ENCODE data around the gene DCAF12.

Gene DCAF12

DNA sequence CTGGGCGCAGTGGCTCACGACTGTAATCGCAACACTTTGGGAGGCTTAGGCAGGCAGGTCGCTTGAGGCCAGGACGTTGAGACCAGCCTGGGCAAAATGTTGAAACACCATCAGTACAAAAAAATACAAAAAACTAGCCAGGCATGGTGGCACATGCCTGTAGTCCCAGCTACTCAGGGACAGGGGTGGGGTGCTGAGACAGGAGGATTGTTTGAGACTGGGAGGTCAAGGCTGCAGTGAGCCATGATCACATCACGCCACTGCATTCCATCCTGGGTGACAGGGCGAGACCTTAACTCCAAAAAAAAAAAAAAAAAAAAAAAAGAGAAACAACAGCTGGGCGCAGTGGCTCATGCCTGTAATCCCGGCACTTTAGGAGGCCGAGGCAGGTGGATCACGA, 23.7 kb downstream of the DCAF12 start:
- in situ Hi-C loops (cut with HindIII; ENCODE audit: low pct_ligation_motif_present, low sequenced_read_pairs) = no loop called here
- no peaks in the 10 kb centered on the region for H3K27me3 ChIP-seq (replicated peaks)
- H3K36me3 ChIP-seq (replicated peaks) = peaks cover 50% of the 10 kb centered on the region
- H3K4me3 ChIP-seq (ENCODE audit: low read depth, low read length) = no peak overlapping the region
- H3K27ac ChIP-seq = no peak overlapping the region
- no peak for DNase-seq
- TF ChIP-seq, protein P1, sequence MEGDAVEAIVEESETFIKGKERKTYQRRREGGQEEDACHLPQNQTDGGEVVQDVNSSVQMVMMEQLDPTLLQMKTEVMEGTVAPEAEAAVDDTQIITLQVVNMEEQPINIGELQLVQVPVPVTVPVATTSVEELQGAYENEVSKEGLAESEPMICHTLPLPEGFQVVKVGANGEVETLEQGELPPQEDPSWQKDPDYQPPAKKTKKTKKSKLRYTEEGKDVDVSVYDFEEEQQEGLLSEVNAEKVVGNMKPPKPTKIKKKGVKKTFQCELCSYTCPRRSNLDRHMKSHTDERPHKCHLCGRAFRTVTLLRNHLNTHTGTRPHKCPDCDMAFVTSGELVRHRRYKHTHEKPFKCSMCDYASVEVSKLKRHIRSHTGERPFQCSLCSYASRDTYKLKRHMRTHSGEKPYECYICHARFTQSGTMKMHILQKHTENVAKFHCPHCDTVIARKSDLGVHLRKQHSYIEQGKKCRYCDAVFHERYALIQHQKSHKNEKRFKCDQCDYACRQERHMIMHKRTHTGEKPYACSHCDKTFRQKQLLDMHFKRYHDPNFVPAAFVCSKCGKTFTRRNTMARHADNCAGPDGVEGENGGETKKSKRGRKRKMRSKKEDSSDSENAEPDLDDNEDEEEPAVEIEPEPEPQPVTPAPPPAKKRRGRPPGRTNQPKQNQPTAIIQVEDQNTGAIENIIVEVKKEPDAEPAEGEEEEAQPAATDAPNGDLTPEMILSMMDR (IDR thresholded peaks at IDR 0.05; ENCODE audit: low read depth, low read length, missing control alignments) = no peak

DNA sequence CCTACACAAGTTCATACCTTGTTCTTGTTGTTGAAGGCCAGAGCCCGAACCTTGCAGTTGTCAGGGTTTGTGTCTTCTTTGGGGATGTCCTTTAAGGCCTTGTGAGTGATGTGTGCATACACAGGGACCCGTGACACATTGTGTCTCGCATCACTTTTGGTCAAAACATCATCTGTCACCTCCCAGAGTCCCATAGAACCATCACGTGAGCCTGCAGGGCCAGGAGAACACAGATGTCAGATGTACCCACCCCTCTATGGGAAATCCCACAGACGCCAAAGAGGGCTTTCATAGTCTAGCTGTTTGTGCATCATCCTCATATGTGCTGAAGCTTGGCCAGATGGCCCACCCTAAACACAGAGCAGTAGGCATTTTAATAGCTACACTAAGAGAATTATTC, 28.2 kb downstream of the DCAF12 start:
- no peak overlapping the region for H3K4me3 ChIP-seq (ENCODE audit: low read depth, low read length)
- no peak overlapping the region for H3K27ac ChIP-seq
- no peak for DNase-seq
- TF ChIP-seq, protein P1 (IDR thresholded peaks at IDR 0.05; ENCODE audit: low read depth, low read length, missing control alignments) = no peak
- in situ Hi-C loops (cut with HindIII; ENCODE audit: low pct_ligation_motif_present, low sequenced_read_pairs) = no loop called here
- H3K27me3 ChIP-seq (replicated peaks) = no peaks in the 10 kb centered on the region
- H3K36me3 ChIP-seq (replicated peaks) = peaks cover 44% of the 10 kb centered on the region

DNA sequence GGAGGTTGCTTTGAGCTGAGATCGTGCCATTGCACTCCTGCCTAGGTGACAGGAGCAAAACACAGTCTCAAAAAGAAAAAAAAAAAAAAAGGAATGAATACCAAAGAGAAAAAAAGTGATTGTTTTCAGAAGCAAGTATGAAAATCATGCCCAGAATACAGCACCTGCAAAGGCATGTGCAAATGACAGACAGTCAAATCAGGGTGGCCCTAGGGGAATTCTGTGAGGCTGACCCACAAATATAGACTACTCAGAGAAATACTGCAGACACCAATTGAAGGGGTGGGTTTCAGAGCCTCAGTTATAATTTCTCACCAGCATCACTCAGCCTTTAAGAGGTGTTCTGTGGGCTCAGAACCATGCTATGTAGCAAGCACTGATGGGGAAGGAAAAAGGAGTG, 28.6 kb downstream of the DCAF12 start:
- Histone ChIP-seq H3K27ac (no peak overlapping the region), H3K4me3 (ENCODE audit: low read depth, low read length) (no peak overlapping the region), H3K36me3 (replicated peaks) (peaks cover 47% of the 10 kb centered on the region), H3K27me3 (replicated peaks) (no peaks in the 10 kb centered on the region)
- TF ChIP-seq, protein P1 (IDR thresholded peaks at IDR 0.05; ENCODE audit: low read depth, low read length, missing control alignments) = no peak
- in situ Hi-C loops (cut with HindIII; ENCODE audit: low pct_ligation_motif_present, low sequenced_read_pairs) = no loop called here
- no peak for DNase-seq

DNA sequence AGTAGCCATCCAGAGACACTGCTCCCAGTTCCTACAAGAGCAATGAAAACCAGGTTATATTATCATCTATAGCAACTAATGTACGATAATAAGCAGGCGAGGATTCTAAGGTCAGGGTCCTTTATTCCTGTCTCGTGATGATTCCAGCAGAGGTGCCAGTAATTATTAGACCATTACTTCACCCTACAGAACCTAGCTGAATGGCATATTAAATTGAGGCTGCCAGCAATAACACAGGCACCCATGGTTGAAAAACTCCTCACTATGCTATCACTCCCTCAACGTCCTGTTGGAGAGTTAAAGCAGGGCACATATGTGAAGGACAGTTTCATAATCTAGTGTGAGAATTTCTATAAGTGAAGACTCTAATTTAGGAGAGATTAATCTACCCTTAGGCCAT, 29.7 kb downstream of the DCAF12 start:
- DNase-seq = no peak
- H3K27me3 ChIP-seq (replicated peaks) = no peaks in the 10 kb centered on the region
- in situ Hi-C loops (cut with HindIII; ENCODE audit: low pct_ligation_motif_present, low sequenced_read_pairs) = no loop called here
- peaks cover 44% of the 10 kb centered on the region for H3K36me3 ChIP-seq (replicated peaks)
- TF ChIP-seq, protein P1 (IDR thresholded peaks at IDR 0.05; ENCODE audit: low read depth, low read length, missing control alignments) = no peak
- no peak overlapping the region for H3K27ac ChIP-seq
- H3K4me3 ChIP-seq (ENCODE audit: low read depth, low read length) = no peak overlapping the region

DNA sequence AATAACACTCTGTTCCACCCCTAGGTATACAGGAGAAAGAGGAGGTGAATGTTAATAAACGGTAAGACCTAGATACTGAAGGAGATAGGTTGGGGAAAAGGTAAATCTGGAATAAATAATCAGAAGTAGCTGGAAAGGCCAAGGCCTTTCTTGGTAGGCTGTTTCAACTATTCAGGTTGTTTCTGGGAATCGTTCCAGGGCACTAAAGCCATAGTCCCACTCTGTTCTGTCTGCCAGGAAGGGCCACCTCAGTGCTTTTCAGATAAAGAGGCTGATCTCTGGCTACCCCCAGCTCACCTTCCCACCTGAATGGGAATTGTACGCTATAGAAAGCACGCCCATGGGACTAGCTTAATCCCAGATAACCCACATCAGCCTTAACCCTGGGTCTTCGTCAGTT, 32.9 kb downstream of the DCAF12 start:
- Histone ChIP-seq H3K36me3 (replicated peaks) (peaks cover 39% of the 10 kb centered on the region), H3K4me3 (ENCODE audit: low read depth, low read length) (no peak overlapping the region), H3K27me3 (replicated peaks) (no peaks in the 10 kb centered on the region), H3K27ac (no peak overlapping the region)
- in situ Hi-C loops (cut with HindIII; ENCODE audit: low pct_ligation_motif_present, low sequenced_read_pairs) = no loop called here
- DNase-seq = no peak
- TF ChIP-seq, protein P1 (IDR thresholded peaks at IDR 0.05; ENCODE audit: low read depth, low read length, missing control alignments) = no peak

DNA sequence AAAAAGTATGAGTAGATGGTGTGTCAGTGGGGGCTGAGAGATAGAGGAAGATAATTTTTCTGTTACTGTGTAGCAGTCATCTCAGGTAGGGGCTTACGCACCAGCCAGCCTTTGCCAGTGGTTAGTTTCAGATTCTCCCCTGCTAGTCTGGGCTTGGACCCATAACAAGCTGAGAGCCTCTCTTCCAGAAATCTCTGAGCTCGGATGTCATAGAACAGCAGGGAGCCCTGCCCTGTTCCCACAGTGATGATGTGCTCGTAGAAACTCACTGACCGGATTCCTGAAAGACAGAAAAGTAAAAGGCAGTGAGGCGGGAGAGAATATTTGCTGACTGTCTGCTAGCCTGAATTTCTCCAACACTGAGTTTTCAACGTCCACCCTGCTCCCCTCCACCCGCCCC, 37.2 kb downstream of the DCAF12 start:
- peak; percentile 80 for DNase-seq
- peak overlapping the region; percentile 18 for H3K27ac ChIP-seq
- in situ Hi-C loops (cut with HindIII; ENCODE audit: low pct_ligation_motif_present, low sequenced_read_pairs) = no loop called here
- no peaks in the 10 kb centered on the region for H3K27me3 ChIP-seq (replicated peaks)
- TF ChIP-seq, protein P1 (IDR thresholded peaks at IDR 0.05; ENCODE audit: low read depth, low read length, missing control alignments) = no peak
- no peak overlapping the region for H3K4me3 ChIP-seq (ENCODE audit: low read depth, low read length)
- peaks cover 34% of the 10 kb centered on the region for H3K36me3 ChIP-seq (replicated peaks)
